ENCODE results near the gene CLMN.

The CLMN gene

GRCh38 chr14:95301527-95302187, 18.1 kb downstream of the CLMN start:
- DNase-seq, result no peak

- DNase-seq, result no peak
Observed at GRCh38 chr14:95300697-95301526, 18.8 kb downstream of the CLMN start.

GRCh38 chr14:95300002-95300696, 19.6 kb downstream of the CLMN start:
- peak; percentile 70 for DNase-seq

- DNase-seq, result no peak
Observed at GRCh38 chr14:95299271-95299670, 20.4 kb downstream of the CLMN start.

- DNase-seq, result peak; percentile 70
Observed at GRCh38 chr14:95297832-95298231, 21.9 kb downstream of the CLMN start.

- no peak for DNase-seq
Observed at GRCh38 chr14:95296966-95297365, 22.7 kb downstream of the CLMN start.

GRCh38 chr14:95295600-95296376, 23.9 kb downstream of the CLMN start:
- DNase-seq, result no peak

- peak; percentile 17 for DNase-seq
Observed at GRCh38 chr14:95294834-95295599, 24.7 kb downstream of the CLMN start.

- DNase-seq, result no peak
Observed at GRCh38 chr14:95294320-95294719, 25.4 kb downstream of the CLMN start.

GRCh38 chr14:95293449-95293848, 26.3 kb downstream of the CLMN start:
- peak; percentile 29 for DNase-seq

- no peak for DNase-seq
Observed at GRCh38 chr14:95292660-95293425, 26.9 kb downstream of the CLMN start.

- DNase-seq, result peak; percentile 75
Observed at GRCh38 chr14:95291859-95292542, 27.7 kb downstream of the CLMN start.

GRCh38 chr14:95290871-95291431, 28.8 kb downstream of the CLMN start:
- peak; percentile 86 for DNase-seq

GRCh38 chr14:95290021-95290420, 29.7 kb downstream of the CLMN start:
- DNase-seq, result no peak

- DNase-seq, result no peak
Observed at GRCh38 chr14:95289323-95290010, 30.2 kb downstream of the CLMN start.

GRCh38 chr14:95288672-95289322, 30.9 kb downstream of the CLMN start:
- DNase-seq, result no peak

- peak; percentile 96 for DNase-seq
Observed at GRCh38 chr14:95287176-95287754, 32.4 kb downstream of the CLMN start.

GRCh38 chr14:95286645-95287044, 33.1 kb downstream of the CLMN start:
- DNase-seq, result no peak

GRCh38 chr14:95285566-95285965, 34.1 kb downstream of the CLMN start:
- no peak for DNase-seq
